ENCODE measurements around the gene AFMID.
A peak's percentile ranks its signal among the peaks of the same experiment; 100 is the strongest.

AFMID gene

GRCh38 chr17:78176548-78177025 is 10.6 kb upstream of the AFMID start:
- Histone ChIP-seq H3K9ac (ENCODE audit: low read length) (no peak overlapping the region), H3K36me3 (ENCODE audit: control insufficient read depth, insufficient read depth, low read length) (no peaks in the 10 kb centered on the region), H3K4me3 (ENCODE audit: low read length) (no peak overlapping the region), H3K4me1 (ENCODE audit: control insufficient read depth, insufficient read depth, low read length) (peaks cover 17% of the 10 kb centered on the region), H3K27ac (ENCODE audit: low read depth, low read length) (no peak overlapping the region), H3K27me3 (ENCODE audit: control insufficient read depth, insufficient read depth, low read length) (no peaks in the 10 kb centered on the region)

- no peaks in the 10 kb centered on the region for H3K36me3 ChIP-seq (ENCODE audit: control insufficient read depth, insufficient read depth, low read length)
- no peaks in the 10 kb centered on the region for H3K27me3 ChIP-seq (ENCODE audit: control insufficient read depth, insufficient read depth, low read length)
- no peak overlapping the region for H3K4me3 ChIP-seq (ENCODE audit: low read length)
- no peak overlapping the region for H3K9ac ChIP-seq (ENCODE audit: low read length)
- H3K27ac ChIP-seq (ENCODE audit: low read depth, low read length) = peak overlapping the region; percentile 23
- H3K4me1 ChIP-seq (ENCODE audit: control insufficient read depth, insufficient read depth, low read length) = peaks cover 9% of the 10 kb centered on the region
These were observed 7.8 kb upstream of the AFMID start for GRCh38 chr17:78179372-78179771.

- H3K4me1 ChIP-seq (ENCODE audit: control insufficient read depth, insufficient read depth, low read length) = peaks cover 11% of the 10 kb centered on the region
- no peak overlapping the region for H3K9ac ChIP-seq (ENCODE audit: low read length)
- H3K36me3 ChIP-seq (ENCODE audit: control insufficient read depth, insufficient read depth, low read length) = no peaks in the 10 kb centered on the region
- H3K27ac ChIP-seq (ENCODE audit: low read depth, low read length) = peak overlapping the region; percentile 57
- H3K27me3 ChIP-seq (ENCODE audit: control insufficient read depth, insufficient read depth, low read length) = no peaks in the 10 kb centered on the region
- H3K4me3 ChIP-seq (ENCODE audit: low read length) = no peak overlapping the region
These were observed 7.1 kb upstream of the AFMID start for GRCh38 chr17:78180083-78180482.

- H3K4me3 ChIP-seq (ENCODE audit: low read length) = no peak overlapping the region
- no peaks in the 10 kb centered on the region for H3K27me3 ChIP-seq (ENCODE audit: control insufficient read depth, insufficient read depth, low read length)
- H3K27ac ChIP-seq (ENCODE audit: low read depth, low read length) = peak overlapping the region; percentile 57
- peaks cover 12% of the 10 kb centered on the region for H3K4me1 ChIP-seq (ENCODE audit: control insufficient read depth, insufficient read depth, low read length)
- H3K9ac ChIP-seq (ENCODE audit: low read length) = no peak overlapping the region
- no peaks in the 10 kb centered on the region for H3K36me3 ChIP-seq (ENCODE audit: control insufficient read depth, insufficient read depth, low read length)
These were observed 6.7 kb upstream of the AFMID start for GRCh38 chr17:78180508-78180907.

- Histone ChIP-seq H3K27me3 (ENCODE audit: control insufficient read depth, insufficient read depth, low read length) (no peaks in the 10 kb centered on the region), H3K4me3 (ENCODE audit: low read length) (no peak overlapping the region), H3K36me3 (ENCODE audit: control insufficient read depth, insufficient read depth, low read length) (no peaks in the 10 kb centered on the region), H3K4me1 (ENCODE audit: control insufficient read depth, insufficient read depth, low read length) (peaks cover 8% of the 10 kb centered on the region), H3K27ac (ENCODE audit: low read depth, low read length) (no peak overlapping the region), H3K9ac (ENCODE audit: low read length) (no peak overlapping the region)
These were observed 4.7 kb upstream of the AFMID start for GRCh38 chr17:78182504-78182903.

- Histone ChIP-seq H3K9ac (ENCODE audit: low read length) (no peak overlapping the region), H3K4me3 (ENCODE audit: low read length) (no peak overlapping the region), H3K36me3 (ENCODE audit: control insufficient read depth, insufficient read depth, low read length) (no peaks in the 10 kb centered on the region), H3K4me1 (ENCODE audit: control insufficient read depth, insufficient read depth, low read length) (peaks cover 8% of the 10 kb centered on the region), H3K27me3 (ENCODE audit: control insufficient read depth, insufficient read depth, low read length) (no peaks in the 10 kb centered on the region), H3K27ac (ENCODE audit: low read depth, low read length) (no peak overlapping the region)
These were observed 3.2 kb upstream of the AFMID start for GRCh38 chr17:78183916-78184315.

- H3K27ac ChIP-seq (ENCODE audit: low read depth, low read length) = no peak overlapping the region
- no peak overlapping the region for H3K9ac ChIP-seq (ENCODE audit: low read length)
- H3K4me3 ChIP-seq (ENCODE audit: low read length) = no peak overlapping the region
- H3K4me1 ChIP-seq (ENCODE audit: control insufficient read depth, insufficient read depth, low read length) = peaks cover 8% of the 10 kb centered on the region
- no peaks in the 10 kb centered on the region for H3K27me3 ChIP-seq (ENCODE audit: control insufficient read depth, insufficient read depth, low read length)
- H3K36me3 ChIP-seq (ENCODE audit: control insufficient read depth, insufficient read depth, low read length) = no peaks in the 10 kb centered on the region
These were observed 2.8 kb upstream of the AFMID start for GRCh38 chr17:78184351-78184750.

GRCh38 chr17:78184868-78185267 is 2.3 kb upstream of the AFMID start:
- no peaks in the 10 kb centered on the region for H3K27me3 ChIP-seq (ENCODE audit: control insufficient read depth, insufficient read depth, low read length)
- H3K4me1 ChIP-seq (ENCODE audit: control insufficient read depth, insufficient read depth, low read length) = peaks cover 8% of the 10 kb centered on the region
- H3K36me3 ChIP-seq (ENCODE audit: control insufficient read depth, insufficient read depth, low read length) = no peaks in the 10 kb centered on the region
- H3K4me3 ChIP-seq (ENCODE audit: low read length) = no peak overlapping the region
- no peak overlapping the region for H3K9ac ChIP-seq (ENCODE audit: low read length)
- no peak overlapping the region for H3K27ac ChIP-seq (ENCODE audit: low read depth, low read length)

GRCh38 chr17:78185981-78186691 is 1.0 kb upstream of the AFMID start:
- no peaks in the 10 kb centered on the region for H3K27me3 ChIP-seq (ENCODE audit: control insufficient read depth, insufficient read depth, low read length)
- H3K4me3 ChIP-seq (ENCODE audit: low read length) = no peak overlapping the region
- H3K36me3 ChIP-seq (ENCODE audit: control insufficient read depth, insufficient read depth, low read length) = no peaks in the 10 kb centered on the region
- H3K4me1 ChIP-seq (ENCODE audit: control insufficient read depth, insufficient read depth, low read length) = peaks cover 2% of the 10 kb centered on the region
- no peak overlapping the region for H3K9ac ChIP-seq (ENCODE audit: low read length)
- H3K27ac ChIP-seq (ENCODE audit: low read depth, low read length) = no peak overlapping the region

- H3K27ac ChIP-seq (ENCODE audit: low read depth, low read length) = no peak overlapping the region
- no peaks in the 10 kb centered on the region for H3K27me3 ChIP-seq (ENCODE audit: control insufficient read depth, insufficient read depth, low read length)
- no peak overlapping the region for H3K4me3 ChIP-seq (ENCODE audit: low read length)
- H3K36me3 ChIP-seq (ENCODE audit: control insufficient read depth, insufficient read depth, low read length) = no peaks in the 10 kb centered on the region
- no peaks in the 10 kb centered on the region for H3K4me1 ChIP-seq (ENCODE audit: control insufficient read depth, insufficient read depth, low read length)
- no peak overlapping the region for H3K9ac ChIP-seq (ENCODE audit: low read length)
These were observed 9.6 kb downstream of the AFMID start for GRCh38 chr17:78196716-78197115.

- Histone ChIP-seq H3K9ac (ENCODE audit: low read length) (no peak overlapping the region), H3K4me3 (ENCODE audit: low read length) (no peak overlapping the region), H3K36me3 (ENCODE audit: control insufficient read depth, insufficient read depth, low read length) (no peaks in the 10 kb centered on the region), H3K27ac (ENCODE audit: low read depth, low read length) (no peak overlapping the region), H3K4me1 (ENCODE audit: control insufficient read depth, insufficient read depth, low read length) (no peaks in the 10 kb centered on the region), H3K27me3 (ENCODE audit: control insufficient read depth, insufficient read depth, low read length) (no peaks in the 10 kb centered on the region)
These were observed 10.1 kb downstream of the AFMID start for GRCh38 chr17:78197147-78197832.

- H3K4me3 ChIP-seq (ENCODE audit: low read length) = no peak overlapping the region
- peaks cover 4% of the 10 kb centered on the region for H3K36me3 ChIP-seq (ENCODE audit: control insufficient read depth, insufficient read depth, low read length)
- no peak overlapping the region for H3K27ac ChIP-seq (ENCODE audit: low read depth, low read length)
- no peaks in the 10 kb centered on the region for H3K27me3 ChIP-seq (ENCODE audit: control insufficient read depth, insufficient read depth, low read length)
- H3K4me1 ChIP-seq (ENCODE audit: control insufficient read depth, insufficient read depth, low read length) = no peaks in the 10 kb centered on the region
- H3K9ac ChIP-seq (ENCODE audit: low read length) = no peak overlapping the region
These were observed 13.3 kb downstream of the AFMID start for GRCh38 chr17:78200451-78200850.

GRCh38 chr17:78202666-78203065 is 15.5 kb downstream of the AFMID start:
- no peaks in the 10 kb centered on the region for H3K4me1 ChIP-seq (ENCODE audit: control insufficient read depth, insufficient read depth, low read length)
- no peaks in the 10 kb centered on the region for H3K27me3 ChIP-seq (ENCODE audit: control insufficient read depth, insufficient read depth, low read length)
- no peak overlapping the region for H3K9ac ChIP-seq (ENCODE audit: low read length)
- no peak overlapping the region for H3K4me3 ChIP-seq (ENCODE audit: low read length)
- H3K36me3 ChIP-seq (ENCODE audit: control insufficient read depth, insufficient read depth, low read length) = peaks cover 4% of the 10 kb centered on the region
- H3K27ac ChIP-seq (ENCODE audit: low read depth, low read length) = no peak overlapping the region

All from rectal smooth muscle tissue (tissue), 1 donor.